ENCODE results near the gene AUTS2. TPM values are rescaled to one million over a fixed set of nuclear protein-coding genes. Genes with fewer than 3 reads are reported as not detected.

The AUTS2 gene
- total RNA-seq, 1 experiment from 2014 or later = 256 TPM

- Histone ChIP-seq H3K79me1 (ENCODE audit: insufficient read depth, low read depth, low read length, poor library complexity, severe bottlenecking) (no peaks in the 10 kb centered on the region), H3K23ac (ENCODE audit: insufficient read length, low read depth, low read length) (no peak overlapping the region), H4K5ac (ENCODE audit: insufficient read length, low read depth, low read length) (no peak overlapping the region), H3K9me3 (ENCODE audit: control insufficient read depth, low read depth, low read length) (no peaks in the 10 kb centered on the region), H2BK20ac (ENCODE audit: low read depth, low read length, poor library complexity, severe bottlenecking) (no peak overlapping the region), H3K27me3 (ENCODE audit: insufficient read depth, low read length) (no peaks in the 10 kb centered on the region), H3K4me1 (ENCODE audit: insufficient read depth, low read length) (no peaks in the 10 kb centered on the region; the same call in 1 of the 2 replicates), H4K8ac (replicated peaks; ENCODE audit: insufficient read length, low read depth, low read length) (no peak overlapping the region), H2BK120ac (ENCODE audit: low read depth, low read length, poor library complexity, severe bottlenecking) (no peak overlapping the region), H2AK5ac (ENCODE audit: insufficient read length, low read length) (no peak overlapping the region), H3K14ac (ENCODE audit: insufficient read depth, low read length) (no peak overlapping the region), H3K56ac (ENCODE audit: insufficient read length, low read depth, low read length) (no peak overlapping the region), H3K79me2 (ENCODE audit: insufficient read depth, low read length) (no peaks in the 10 kb centered on the region; the same call in 1 of the 2 replicates), H3K4me2 (ENCODE audit: insufficient read depth, insufficient read length, low read length) (no peak overlapping the region), H2BK15ac (ENCODE audit: low read depth, low read length) (no peak overlapping the region), H3K18ac (ENCODE audit: insufficient read length, low read depth, low read length) (no peak overlapping the region), H3K9ac (ENCODE audit: extremely low read depth, insufficient read length, low read length) (no peak overlapping the region), H3K23me2 (ENCODE audit: insufficient read length, low read depth, low read length, poor library complexity, severe bottlenecking) (peaks cover 2% of the 10 kb centered on the region), H3K27ac (ENCODE audit: insufficient read length, low read depth, low read length) (no peak overlapping the region), H2BK5ac (ENCODE audit: insufficient read length, low read length) (no peak overlapping the region), H3K4ac (ENCODE audit: low read depth, low read length) (no peak overlapping the region), H2BK12ac (ENCODE audit: insufficient read length, low read depth, low read length) (no peak overlapping the region), H4K91ac (ENCODE audit: insufficient read length, low read depth, low read length) (no peak overlapping the region), H3T11ph (ENCODE audit: low read length) (no peak overlapping the region), H4K20me1 (ENCODE audit: control insufficient read depth, insufficient read depth, insufficient read length) (no peaks in the 10 kb centered on the region), H2AFZ (ENCODE audit: low read length) (no peak overlapping the region)
- no peak for DNase-seq
- no peak overlapping the region for H3K27ac Mint-ChIP-seq
- no peaks in the 10 kb centered on the region for H3K36me3 Mint-ChIP-seq (ENCODE audit: insufficient read depth in 1 of 3, low read depth in 3 of 3)
- TF ChIP-seq, protein P1, sequence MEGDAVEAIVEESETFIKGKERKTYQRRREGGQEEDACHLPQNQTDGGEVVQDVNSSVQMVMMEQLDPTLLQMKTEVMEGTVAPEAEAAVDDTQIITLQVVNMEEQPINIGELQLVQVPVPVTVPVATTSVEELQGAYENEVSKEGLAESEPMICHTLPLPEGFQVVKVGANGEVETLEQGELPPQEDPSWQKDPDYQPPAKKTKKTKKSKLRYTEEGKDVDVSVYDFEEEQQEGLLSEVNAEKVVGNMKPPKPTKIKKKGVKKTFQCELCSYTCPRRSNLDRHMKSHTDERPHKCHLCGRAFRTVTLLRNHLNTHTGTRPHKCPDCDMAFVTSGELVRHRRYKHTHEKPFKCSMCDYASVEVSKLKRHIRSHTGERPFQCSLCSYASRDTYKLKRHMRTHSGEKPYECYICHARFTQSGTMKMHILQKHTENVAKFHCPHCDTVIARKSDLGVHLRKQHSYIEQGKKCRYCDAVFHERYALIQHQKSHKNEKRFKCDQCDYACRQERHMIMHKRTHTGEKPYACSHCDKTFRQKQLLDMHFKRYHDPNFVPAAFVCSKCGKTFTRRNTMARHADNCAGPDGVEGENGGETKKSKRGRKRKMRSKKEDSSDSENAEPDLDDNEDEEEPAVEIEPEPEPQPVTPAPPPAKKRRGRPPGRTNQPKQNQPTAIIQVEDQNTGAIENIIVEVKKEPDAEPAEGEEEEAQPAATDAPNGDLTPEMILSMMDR (conservative IDR thresholded peaks at IDR 0.05) = no peak
- no peaks in the 10 kb centered on the region for H3K9me3 Mint-ChIP-seq
- H3K4me3 Mint-ChIP-seq = no peak overlapping the region
- peaks cover 8% of the 10 kb centered on the region for H3K27me3 Mint-ChIP-seq (ENCODE audit: low read depth)
- no CpG with 5 or more reads among the region's 3 CpGs for WGBS (ENCODE audit: extremely low coverage, insufficient read length, low lambda C conversion rate)
- peaks cover 12 to 22% of the 10 kb centered on the region in 2 experiments; a peak in 3 of 4 replicates for H3K4me1 Mint-ChIP-seq
These were observed 972.7 kb downstream of the AUTS2 start for GRCh38 chr7:70570961-70571360.

All from H9 (cell line).